Loucy (cell line): ENCODE data around the gene MYCBP.

ENCODE experiments used
- H2AFZ ChIP-seq: fragments of 200-600 bp; sonication (generic); 2 replicates; pipeline ENCODE4 v1.6.0; 2016; ENCODE audit warnings: antibody characterized with exemption, mild to moderate bottlenecking, low read length, moderate library complexity
- H3F3A ChIP-seq: fragments of 200-600 bp; 2 replicates; pipeline ENCODE4 v1.6.0; 2016; ENCODE audit warnings: antibody characterized with exemption, low read depth, mild to moderate bottlenecking
- H3K27me3 ChIP-seq: fragments of 200-600 bp; sonication (generic); 2 replicates; pipeline ENCODE4 v1.6.1; 2014; ENCODE audit warnings: low read length, mild to moderate bottlenecking; ENCODE audit not compliant: insufficient read depth, poor library complexity, severe bottlenecking
- H3K36me3 ChIP-seq: fragments of 200-600 bp; sonication (generic); 2 replicates; pipeline ENCODE4 v1.6.1; 2016; ENCODE audit warnings: low read length; ENCODE audit not compliant: insufficient read depth
- H3K4me1 ChIP-seq: fragments of 200-600 bp; sonication (generic); 2 replicates; pipeline ENCODE4 v1.5.1; 2014; ENCODE audit warnings: low read length, mild to moderate bottlenecking; ENCODE audit not compliant: insufficient read depth, poor library complexity, severe bottlenecking
- H3K4me2 ChIP-seq: fragments of 200-600 bp; sonication (generic); 2 replicates; pipeline ENCODE4 v1.6.0; 2014; ENCODE audit warnings: antibody characterized with exemption, low read length, low read depth, mild to moderate bottlenecking; ENCODE audit not compliant: poor library complexity, severe bottlenecking
- H3K4me3 ChIP-seq: fragments of 200-600 bp; sonication (generic); 2 replicates; pipeline ENCODE4 v1.5.1; 2014; ENCODE audit warnings: low read length, mild to moderate bottlenecking, mixed read lengths; ENCODE audit not compliant: poor library complexity, severe bottlenecking
- H3K79me2 ChIP-seq: fragments of 200-600 bp; sonication (generic); 2 replicates; pipeline ENCODE4 v1.6.1; 2014; ENCODE audit warnings: low read length; ENCODE audit not compliant: insufficient read depth
- H3K9ac ChIP-seq: fragments of 200-600 bp; sonication (generic); 2 replicates; pipeline ENCODE4 v1.6.0; 2014; ENCODE audit warnings: mild to moderate bottlenecking, low read depth, low read length, moderate library complexity; ENCODE audit not compliant: poor library complexity, severe bottlenecking
- H3K9me2 ChIP-seq: fragments of 200-600 bp; sonication (generic); replicated peaks from 2 replicates; pipeline ENCODE4 v1.6.1; 2016; ENCODE audit warnings: low read depth, low read length, mixed read lengths
- H3K9me3 ChIP-seq: fragments of 200-600 bp; sonication (generic); 2 replicates; pipeline ENCODE4 v1.6.1; 2014; ENCODE audit warnings: mild to moderate bottlenecking, antibody characterized with exemption, low read length, low read depth; ENCODE audit not compliant: insufficient read depth
- H4K20me1 ChIP-seq: fragments of 200-600 bp; sonication (generic); 2 replicates; pipeline ENCODE4 v1.6.0; 2014; ENCODE audit warnings: antibody characterized with exemption, low read length, mild to moderate bottlenecking; ENCODE audit not compliant: insufficient read depth, poor library complexity, severe bottlenecking
- CTCF ChIP-seq: fragments of 200-600 bp; sonication (generic); conservative IDR thresholded peaks from 2 replicates; pipeline ENCODE4 v1.5.1; 2014; ENCODE audit warnings: mild to moderate bottlenecking, antibody characterized with exemption, low read length
- EZH2phosphoT487 ChIP-seq: fragments of 200-600 bp; IDR thresholded peaks from 2 replicates; pipeline ENCODE4 v1.6.1; 2018; ENCODE audit warnings: antibody characterized with exemption, mild to moderate bottlenecking, moderate library complexity, borderline replicate concordance

Gene MYCBP

GRCh38 chr1:38818175-38818976 lies 54.8 kb downstream of the MYCBP start:
- no peak overlapping the region for H3K4me3 ChIP-seq
- H3K79me2 ChIP-seq: no peaks in the 10 kb centered on the region
- H3K4me2 ChIP-seq: no peak overlapping the region
- no peaks in the 10 kb centered on the region for H3F3A ChIP-seq
- H3K4me1 ChIP-seq: no peaks in the 10 kb centered on the region
- no peak overlapping the region for H3K9ac ChIP-seq
- H3K36me3 ChIP-seq: no peaks in the 10 kb centered on the region
- TF ChIP-seq CTCF: no peak
- TF ChIP-seq EZH2phosphoT487: no peak
- no peaks in the 10 kb centered on the region for H4K20me1 ChIP-seq
- no peaks in the 10 kb centered on the region for H3K27me3 ChIP-seq
- H3K9me3 ChIP-seq: no peaks in the 10 kb centered on the region
- no peak overlapping the region for H2AFZ ChIP-seq
- no peaks in the 10 kb centered on the region for H3K9me2 ChIP-seq

- no peaks in the 10 kb centered on the region for H3K79me2 ChIP-seq
- no peak overlapping the region for H3K4me3 ChIP-seq
- no peak overlapping the region for H2AFZ ChIP-seq
- no peak for TF ChIP-seq CTCF
- TF ChIP-seq EZH2phosphoT487: no peak
- H3K27me3 ChIP-seq: no peaks in the 10 kb centered on the region
- no peaks in the 10 kb centered on the region for H4K20me1 ChIP-seq
- no peak overlapping the region for H3K9ac ChIP-seq
- no peaks in the 10 kb centered on the region for H3K9me2 ChIP-seq
- no peaks in the 10 kb centered on the region for H3K4me1 ChIP-seq
- H3K9me3 ChIP-seq: no peaks in the 10 kb centered on the region
- H3F3A ChIP-seq: no peaks in the 10 kb centered on the region
- H3K36me3 ChIP-seq: no peaks in the 10 kb centered on the region
- no peak overlapping the region for H3K4me2 ChIP-seq
These were observed 55.6 kb downstream of the MYCBP start for GRCh38 chr1:38817267-38818174.

- no peak overlapping the region for H2AFZ ChIP-seq
- H4K20me1 ChIP-seq: no peaks in the 10 kb centered on the region
- TF ChIP-seq CTCF (no peak), EZH2phosphoT487 (no peak)
- no peak overlapping the region for H3K4me3 ChIP-seq
- no peaks in the 10 kb centered on the region for H3K27me3 ChIP-seq
- H3K4me2 ChIP-seq: no peak overlapping the region
- H3K9ac ChIP-seq: no peak overlapping the region
- H3K9me3 ChIP-seq: no peaks in the 10 kb centered on the region
- no peaks in the 10 kb centered on the region for H3K36me3 ChIP-seq
- H3K79me2 ChIP-seq: no peaks in the 10 kb centered on the region
- H3F3A ChIP-seq: no peaks in the 10 kb centered on the region
- no peaks in the 10 kb centered on the region for H3K4me1 ChIP-seq
- H3K9me2 ChIP-seq: no peaks in the 10 kb centered on the region
These were observed 57.1 kb downstream of the MYCBP start for GRCh38 chr1:38815903-38816627.
